AG10803 (cell line): ENCODE measurements around the gene SETD1A.
A peak's percentile ranks its signal among the peaks of the same experiment; 100 is the strongest.

Experiments
- DNase-seq: peaks from one replicate; pipeline ENCODE4 v3.0.0; 2010; ENCODE audit warnings: low read depth
- H3K4me3 ChIP-seq: 2 replicates; pipeline ENCODE4 v1.5.1; 2011; ENCODE audit warnings: mild to moderate bottlenecking, low read length, control low read depth
- TF ChIP-seq, protein P1 (sequence below): conservative IDR thresholded peaks from 2 replicates; pipeline ENCODE4 v1.5.1; 2011; ENCODE audit warnings: mild to moderate bottlenecking, low read length, control low read depth, inconsistent platforms

The SETD1A gene

GRCh38 chr16:30983898-30984610 is 26.5 kb downstream of the SETD1A start:
- no peak overlapping the region for H3K4me3 ChIP-seq
- TF ChIP-seq, protein P1, sequence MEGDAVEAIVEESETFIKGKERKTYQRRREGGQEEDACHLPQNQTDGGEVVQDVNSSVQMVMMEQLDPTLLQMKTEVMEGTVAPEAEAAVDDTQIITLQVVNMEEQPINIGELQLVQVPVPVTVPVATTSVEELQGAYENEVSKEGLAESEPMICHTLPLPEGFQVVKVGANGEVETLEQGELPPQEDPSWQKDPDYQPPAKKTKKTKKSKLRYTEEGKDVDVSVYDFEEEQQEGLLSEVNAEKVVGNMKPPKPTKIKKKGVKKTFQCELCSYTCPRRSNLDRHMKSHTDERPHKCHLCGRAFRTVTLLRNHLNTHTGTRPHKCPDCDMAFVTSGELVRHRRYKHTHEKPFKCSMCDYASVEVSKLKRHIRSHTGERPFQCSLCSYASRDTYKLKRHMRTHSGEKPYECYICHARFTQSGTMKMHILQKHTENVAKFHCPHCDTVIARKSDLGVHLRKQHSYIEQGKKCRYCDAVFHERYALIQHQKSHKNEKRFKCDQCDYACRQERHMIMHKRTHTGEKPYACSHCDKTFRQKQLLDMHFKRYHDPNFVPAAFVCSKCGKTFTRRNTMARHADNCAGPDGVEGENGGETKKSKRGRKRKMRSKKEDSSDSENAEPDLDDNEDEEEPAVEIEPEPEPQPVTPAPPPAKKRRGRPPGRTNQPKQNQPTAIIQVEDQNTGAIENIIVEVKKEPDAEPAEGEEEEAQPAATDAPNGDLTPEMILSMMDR, result no peak

DNA sequence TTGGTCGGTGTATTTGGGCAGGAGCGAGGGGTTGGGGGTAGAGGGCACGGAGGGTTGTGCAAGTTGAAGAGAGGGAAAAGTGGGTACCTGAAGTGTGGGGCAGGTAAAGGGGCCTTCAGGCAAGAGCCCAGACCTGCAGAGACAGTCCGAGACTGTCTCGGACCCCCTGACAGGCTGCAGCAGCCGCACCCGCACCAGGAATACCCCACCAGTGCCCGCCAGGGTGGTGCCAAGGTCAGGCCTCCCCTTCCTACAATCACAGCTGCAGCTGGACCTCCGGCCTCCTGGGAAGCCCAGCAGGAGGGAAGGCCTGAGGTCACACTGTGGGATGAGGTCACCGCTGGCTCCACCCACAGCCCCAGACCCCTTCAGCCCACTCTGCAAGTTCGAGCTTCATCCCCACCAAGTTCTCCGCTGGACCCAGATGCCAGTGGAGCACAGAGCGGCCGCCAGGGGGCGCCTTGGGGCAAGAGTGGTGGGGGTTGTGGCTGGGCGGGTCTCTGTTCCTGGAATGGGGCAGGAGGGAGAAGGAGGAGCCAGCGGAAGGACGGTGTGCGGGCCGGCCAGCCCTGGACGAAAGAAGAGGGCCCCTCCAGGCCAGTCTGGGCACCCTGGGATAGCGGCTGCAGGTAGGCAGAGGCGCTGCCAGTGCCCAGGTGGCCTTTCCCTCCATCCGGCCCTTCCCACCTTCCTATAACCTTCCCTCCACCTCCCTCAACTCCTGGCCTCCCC is 27.3 kb downstream of the SETD1A start, which contains the start of gene HSD3B7:
TSS of gene HSD3B7 (plus strand) at position 539 of the 732 bp plus-strand sequence. CDS start 452 bp downstream, outside the sequence.
- DNase-seq, result peak; percentile 73
- TF ChIP-seq, protein P1, result peak; percentile 92
- peak within 1 kb of the TSS; percentile 73 for H3K4me3 ChIP-seq

More at GRCh38 chr16:30983898-30984610, 26.5 kb downstream of the SETD1A start:
- DNase-seq, result no peak

- peak overlapping the region; percentile 73 for H3K4me3 ChIP-seq
- TF ChIP-seq, protein P1, result no peak
- DNase-seq, result peak; percentile 50
Measured at GRCh38 chr16:30985401-30986128, 28.0 kb downstream of the SETD1A start.

GRCh38 chr16:30986129-30986991 is 28.8 kb downstream of the SETD1A start:
- TF ChIP-seq, protein P1, result no peak
- no peak for DNase-seq
- H3K4me3 ChIP-seq, result peak overlapping the region; percentile 73

DNA sequence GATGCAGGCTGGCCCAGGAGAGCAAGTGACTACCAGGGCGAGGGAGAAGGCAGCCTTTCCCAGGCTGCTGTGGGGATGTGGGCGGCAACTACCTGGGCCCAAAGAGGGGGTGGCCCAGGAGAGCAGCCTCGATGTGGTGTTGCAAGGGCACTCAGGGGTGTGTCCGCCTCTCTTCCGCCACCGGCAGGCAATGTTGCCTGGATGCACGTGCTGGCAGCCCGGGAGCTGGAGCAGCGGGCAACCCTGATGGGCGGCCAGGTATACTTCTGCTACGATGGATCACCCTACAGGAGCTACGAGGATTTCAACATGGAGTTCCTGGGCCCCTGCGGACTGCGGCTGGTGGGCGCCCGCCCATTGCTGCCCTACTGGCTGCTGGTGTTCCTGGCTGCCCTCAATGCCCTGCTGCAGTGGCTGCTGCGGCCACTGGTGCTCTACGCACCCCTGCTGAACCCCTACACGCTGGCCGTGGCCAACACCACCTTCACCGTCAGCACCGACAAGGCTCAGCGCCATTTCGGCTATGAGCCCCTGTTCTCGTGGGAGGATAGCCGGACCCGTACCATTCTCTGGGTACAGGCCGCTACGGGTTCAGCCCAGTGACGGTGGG is 30.1 kb downstream of the SETD1A start:
- no peak overlapping the region for H3K4me3 ChIP-seq
- TF ChIP-seq, protein P1, result no peak
- DNase-seq, result no peak

DNA sequence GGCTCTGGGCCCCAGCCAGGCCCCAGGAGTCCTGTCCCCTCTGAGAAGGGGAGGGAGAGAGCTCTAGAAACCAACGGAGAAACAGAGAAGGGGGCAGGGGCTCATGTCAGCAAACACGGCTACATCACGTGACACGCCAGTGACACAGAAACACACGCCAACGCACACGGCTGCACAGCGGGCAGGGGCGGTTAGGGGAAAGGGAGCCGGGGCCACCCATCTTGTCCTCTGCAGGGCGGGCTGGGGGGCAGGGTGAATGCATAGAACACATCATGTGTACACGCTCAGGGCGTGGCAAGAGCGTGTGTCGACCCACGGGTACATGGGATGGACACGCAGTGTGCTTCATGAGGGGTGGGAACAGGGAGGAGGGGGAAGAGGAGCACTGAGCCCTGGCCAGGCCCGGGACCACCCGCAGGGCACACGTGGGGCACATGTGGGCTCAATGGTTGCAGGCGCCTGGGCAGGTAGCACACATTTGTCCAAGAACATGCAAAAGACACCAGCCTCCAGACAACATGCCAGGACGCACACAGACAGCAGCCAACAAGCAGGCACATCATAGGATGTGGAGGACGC is 32.0 kb downstream of the SETD1A start:
- no peak overlapping the region for H3K4me3 ChIP-seq
- DNase-seq, result no peak
- TF ChIP-seq, protein P1, result no peak
